Neural cell (in vitro differentiated cells): Measurements from ENCODE around the gene KREMEN1.

Experiments used
- CTCF ChIP-seq: fragments of 450-650 bp; IDR thresholded peaks from 2 replicates; pipeline ENCODE4 v1.5.1; 2014; ENCODE audit warnings: antibody characterized with exemption, mild to moderate bottlenecking, moderate library complexity; ENCODE audit not compliant: poor library complexity, severe bottlenecking
- EP300 ChIP-seq: fragments of 450-650 bp; conservative IDR thresholded peaks from 2 replicates; pipeline ENCODE4 v1.6.1; 2014; ENCODE audit warnings: antibody characterized with exemption, mild to moderate bottlenecking, moderate library complexity; ENCODE audit not compliant: poor library complexity, severe bottlenecking
- EZH2 ChIP-seq: fragments of 200-600, 300-800 bp; shearing (Covaris generic), sonication (generic); IDR thresholded peaks from 2 replicates; pipeline ENCODE4 v1.6.1; 2014; ENCODE audit warnings: antibody characterized with exemption, low read length, borderline replicate concordance, mild to moderate bottlenecking; ENCODE audit not compliant: insufficient read depth, poor library complexity, severe bottlenecking
- POLR2AphosphoS5 ChIP-seq: IDR thresholded peaks from 2 replicates; pipeline ENCODE4 v1.6.1; 2012
- RAD21 ChIP-seq: fragments of 450-650 bp; conservative IDR thresholded peaks from 2 replicates; pipeline ENCODE4 v1.6.1; 2014; ENCODE audit warnings: antibody characterized with exemption, mild to moderate bottlenecking, moderate library complexity
- REST ChIP-seq: IDR thresholded peaks from 2 replicates; pipeline ENCODE4 v1.6.1; 2012; ENCODE audit warnings: borderline replicate concordance

- TF ChIP-seq CTCF (no peak), RAD21 (no peak), POLR2AphosphoS5 (no peak), REST (no peak), EZH2 (no peak), EP300 (no peak)
Observed at GRCh38 chr22:29216873-29217666, 144.2 kb downstream of the KREMEN1 start.
